HG03439 (cell line): ENCODE data around the gene ZCCHC8.
A peak's percentile ranks its signal among the peaks of the same experiment; 100 is the strongest.
"Not testable (repeated sequence)": the region's sequence is repeated elsewhere in the genome, so short reads cannot be mapped to it uniquely, and the experiment has no call there.

Experiments used
- ATAC-seq: cut with Tn5 transposase; IDR thresholded peaks from one replicate; pipeline ENCODE4 v1.9.1; 2021; ENCODE audit warnings: mild to moderate bottlenecking, moderate library complexity; ENCODE audit not compliant: unreplicated experiment

Gene ZCCHC8

DNA sequence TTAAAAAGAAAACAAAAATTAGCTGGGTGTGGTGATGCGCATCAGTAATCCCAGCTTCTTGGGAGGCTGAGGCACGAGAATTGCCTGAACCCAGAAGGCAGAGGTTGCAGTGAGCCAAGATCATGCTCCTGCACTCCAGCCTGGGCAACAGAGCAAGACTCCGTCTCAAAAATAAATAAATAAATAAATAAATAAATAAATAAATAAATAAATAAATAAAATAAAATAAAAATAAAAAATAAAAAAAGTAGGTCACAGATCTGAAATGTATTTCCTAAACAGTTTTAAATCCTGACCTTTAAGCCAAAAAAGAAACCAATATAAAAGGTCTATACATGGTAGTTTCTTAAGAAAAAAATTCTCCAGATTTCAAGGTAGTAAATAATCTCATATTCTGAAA is 12.3 kb upstream of the ZCCHC8 start:
- not testable (repeated sequence) for ATAC-seq

GRCh38 chr12:122508163-122508562 is 7.4 kb upstream of the ZCCHC8 start:
- no peak for ATAC-seq

GRCh38 chr12:122506393-122506938 is 5.7 kb upstream of the ZCCHC8 start:
- ATAC-seq = no peak

DNA sequence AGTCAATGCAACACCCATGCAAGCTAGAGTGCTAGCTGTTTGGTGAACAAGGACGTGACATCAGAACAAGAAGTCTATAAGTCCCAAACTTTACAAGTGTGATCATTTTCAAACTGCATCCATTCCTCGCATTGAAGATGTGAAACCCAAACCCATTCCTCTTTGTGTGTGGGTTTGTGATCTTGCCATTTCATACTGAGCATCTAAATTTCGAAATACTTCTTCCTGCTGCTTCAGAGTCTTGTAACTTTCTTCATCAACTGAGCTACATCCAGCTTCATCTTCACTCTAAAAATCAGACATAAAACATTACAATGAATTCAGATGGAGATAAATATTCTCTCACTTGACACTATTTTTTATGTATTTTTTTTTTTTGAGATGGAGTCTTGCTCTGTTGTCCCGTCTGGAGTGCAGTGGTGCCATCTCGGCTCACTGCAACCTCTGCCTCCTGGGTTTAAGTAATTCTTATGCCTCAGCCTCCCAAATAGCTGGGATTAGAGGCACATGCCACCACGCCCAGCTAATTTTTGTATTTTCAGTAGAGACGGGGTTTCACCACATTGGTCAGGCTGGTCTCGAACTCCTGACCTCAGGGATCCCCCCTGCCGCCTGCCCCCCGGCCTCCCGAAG is 4.8 kb upstream of the ZCCHC8 start:
- no peak for ATAC-seq

GRCh38 chr12:122503783-122504590 is 3.3 kb upstream of the ZCCHC8 start:
- no peak for ATAC-seq

GRCh38 chr12:122503147-122503751 is 2.5 kb upstream of the ZCCHC8 start:
- no peak for ATAC-seq

GRCh38 chr12:122501489-122501989 is 807 bp upstream of the ZCCHC8 start:
- no peak for ATAC-seq

DNA sequence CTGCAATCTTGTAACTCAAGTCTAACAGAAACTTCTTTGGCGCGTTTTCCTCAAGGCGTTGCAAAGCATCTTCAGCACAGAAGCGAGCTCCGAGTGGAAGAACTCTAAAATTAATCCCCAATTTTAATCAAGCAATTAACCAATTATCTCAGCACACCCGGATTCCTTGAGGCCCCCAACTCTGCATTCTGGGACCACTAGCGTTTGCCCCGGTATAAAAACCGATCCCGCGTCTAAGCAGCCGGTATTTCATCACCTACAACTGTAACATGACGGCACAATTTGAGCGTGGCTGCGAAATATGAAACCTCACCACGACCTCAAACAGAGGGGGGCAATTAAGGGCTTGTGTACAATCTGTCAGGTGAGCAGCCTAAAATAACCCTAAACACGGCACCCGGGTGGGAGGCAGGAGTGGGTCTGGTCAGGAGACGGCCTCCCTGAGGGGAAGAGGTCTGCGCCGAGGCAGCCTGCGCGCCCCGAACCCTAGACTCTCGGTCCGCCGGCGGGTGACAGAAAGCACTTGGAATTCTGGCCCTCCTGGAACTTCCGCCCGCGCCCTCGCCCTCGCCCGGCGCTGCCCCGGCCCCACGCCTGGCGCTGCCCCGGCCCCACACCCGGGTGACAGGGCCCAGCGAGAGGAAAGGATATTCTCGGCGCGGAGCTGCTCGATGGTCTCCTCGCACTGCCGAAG is 594 bp downstream of the ZCCHC8 start:
- ATAC-seq = peak; percentile 9

GRCh38 chr12:122495258-122495657 is 5.5 kb downstream of the ZCCHC8 start:
- no peak for ATAC-seq

DNA sequence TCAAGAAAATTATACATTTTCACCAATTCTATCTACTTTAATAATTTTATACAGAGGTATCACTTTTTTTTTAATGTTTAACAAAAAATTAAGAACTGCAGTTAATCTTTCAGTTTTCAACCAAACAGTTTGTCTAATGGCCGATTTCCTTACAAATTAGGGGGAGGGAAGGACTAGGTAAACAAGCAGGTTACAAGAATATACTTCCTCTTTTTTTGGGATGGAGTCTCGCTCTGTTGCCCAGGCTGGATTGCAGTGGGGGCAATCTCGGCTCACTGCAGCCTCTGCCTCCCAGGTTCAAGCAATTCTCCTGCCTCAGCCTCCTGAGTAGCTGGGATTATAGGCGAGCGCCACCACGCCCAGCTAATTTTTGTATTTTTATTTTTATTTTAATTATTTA is 7.5 kb downstream of the ZCCHC8 start:
- ATAC-seq = not testable (repeated sequence)

GRCh38 chr12:122491991-122492390 is 8.7 kb downstream of the ZCCHC8 start:
- ATAC-seq = no peak

GRCh38 chr12:122489038-122489437 is 11.7 kb downstream of the ZCCHC8 start:
- ATAC-seq = no peak

DNA sequence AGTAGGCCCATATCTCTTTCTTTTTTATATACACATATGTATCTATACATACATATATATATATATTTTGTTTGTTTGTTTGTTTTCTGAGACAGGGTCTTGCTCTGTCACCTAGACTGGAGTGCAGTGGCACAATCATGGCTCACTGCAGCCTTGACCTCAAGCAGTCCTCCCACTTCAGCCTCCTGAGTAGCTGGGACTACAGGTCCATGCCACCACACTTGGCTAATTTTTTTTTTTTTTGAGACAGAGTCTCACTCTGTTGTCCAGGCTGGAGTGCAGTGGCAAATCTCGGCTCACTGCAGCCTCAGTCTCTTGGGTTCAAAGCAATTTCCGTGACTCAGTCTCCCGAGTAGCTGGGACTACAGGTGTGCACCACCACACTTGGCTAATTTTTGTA is 12.9 kb downstream of the ZCCHC8 start:
- not testable (repeated sequence) for ATAC-seq

- no peak for ATAC-seq
Observed at GRCh38 chr12:122486805-122487426, 13.8 kb downstream of the ZCCHC8 start.

- ATAC-seq = not testable (repeated sequence)
Observed at GRCh38 chr12:122486360-122486759, 14.4 kb downstream of the ZCCHC8 start.

- not testable (repeated sequence) for ATAC-seq
Observed at GRCh38 chr12:122484385-122484784, 16.3 kb downstream of the ZCCHC8 start.

GRCh38 chr12:122483969-122484368 is 16.8 kb downstream of the ZCCHC8 start:
- no peak for ATAC-seq

GRCh38 chr12:122481861-122482260 is 18.9 kb downstream of the ZCCHC8 start:
- ATAC-seq = no peak

DNA sequence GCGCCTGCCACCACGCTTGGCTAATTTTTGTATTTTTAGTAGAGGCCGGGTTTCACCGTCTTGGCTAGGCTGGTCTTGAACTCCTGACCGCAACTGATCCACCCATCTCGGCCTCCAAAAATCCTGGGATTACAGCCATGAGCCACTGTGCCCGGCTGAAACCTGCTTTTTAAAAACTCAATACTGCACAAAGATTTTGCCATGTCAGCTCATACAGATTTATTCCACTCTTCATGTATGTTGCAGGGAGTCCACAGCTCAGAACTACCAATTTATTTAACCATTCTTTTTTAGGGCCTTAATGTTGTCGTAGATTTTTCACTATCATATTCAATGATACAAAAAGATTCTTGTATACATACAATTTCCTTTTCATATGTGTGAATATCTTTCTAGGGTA is 20.0 kb downstream of the ZCCHC8 start:
- ATAC-seq = no peak

DNA sequence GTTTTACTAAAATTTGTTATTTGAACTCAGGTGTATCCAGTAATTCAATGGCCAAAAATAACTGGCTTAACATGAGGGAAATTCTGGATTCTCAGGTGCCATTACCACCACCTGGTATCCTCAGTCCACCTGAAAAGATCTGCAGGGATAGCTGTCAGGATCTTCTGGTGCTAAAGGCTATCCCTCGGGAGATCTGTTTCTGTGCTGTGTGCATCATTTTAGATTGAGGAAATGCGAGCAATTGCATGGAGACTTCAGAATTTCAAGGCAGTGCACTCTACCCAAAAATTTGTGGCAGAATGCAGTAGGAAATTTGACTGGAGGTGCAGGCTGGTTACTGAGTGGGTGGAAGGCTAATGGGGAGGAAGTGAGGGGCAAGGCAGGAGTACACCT is 26.4 kb downstream of the ZCCHC8 start:
- ATAC-seq = no peak
